ENCODE results near the gene IL1RAPL1.

The IL1RAPL1 gene

GRCh38 chrX:29580560-29580959 is 993.3 kb downstream of the IL1RAPL1 start:
- DNase-seq: no peak
- intact Hi-C loops (cut with DNase I): no loop called here

- intact Hi-C loops (cut with DNase I): no loop called here
- DNase-seq: no peak
Measured at GRCh38 chrX:29581223-29581622, 994.0 kb downstream of the IL1RAPL1 start.

- DNase-seq: no peak
- intact Hi-C loops (cut with DNase I): no loop called here
Measured at GRCh38 chrX:29587107-29587506, 999.9 kb downstream of the IL1RAPL1 start.

- intact Hi-C loops (cut with DNase I): no loop called here
- no peak for DNase-seq
Measured at GRCh38 chrX:29590921-29591320, 1003.7 kb downstream of the IL1RAPL1 start.

GRCh38 chrX:29604381-29604780 is 1017.1 kb downstream of the IL1RAPL1 start:
- DNase-seq: no peak
- intact Hi-C loops (cut with DNase I): no loop called here

- intact Hi-C loops (cut with DNase I): no loop called here
- DNase-seq: no peak
Measured at GRCh38 chrX:29617276-29617675, 1030.0 kb downstream of the IL1RAPL1 start.

GRCh38 chrX:29617725-29618124 is 1030.5 kb downstream of the IL1RAPL1 start:
- no peak for DNase-seq
- intact Hi-C loops (cut with DNase I): no loop called here

GRCh38 chrX:29627833-29628232 is 1040.6 kb downstream of the IL1RAPL1 start:
- intact Hi-C loops (cut with DNase I): no loop called here
- DNase-seq: no peak

- DNase-seq: no peak
- intact Hi-C loops (cut with DNase I): no loop called here
Measured at GRCh38 chrX:29634516-29634915, 1047.3 kb downstream of the IL1RAPL1 start.

GRCh38 chrX:29636331-29636730 is 1049.1 kb downstream of the IL1RAPL1 start:
- DNase-seq: no peak

GRCh38 chrX:29640106-29640505 is 1052.9 kb downstream of the IL1RAPL1 start:
- intact Hi-C loops (cut with DNase I): no loop called here
- DNase-seq: peak in 1 of 10 donors; percentile 67

More at GRCh38 chrX:29636331-29636730, 1049.1 kb downstream of the IL1RAPL1 start:
- intact Hi-C loops (cut with DNase I): no loop called here

GRCh38 chrX:29641461-29641860 is 1054.2 kb downstream of the IL1RAPL1 start:
- intact Hi-C loops (cut with DNase I): no loop called here
- DNase-seq: no peak

GRCh38 chrX:29643181-29643580 is 1055.9 kb downstream of the IL1RAPL1 start:
- intact Hi-C loops (cut with DNase I): no loop called here
- no peak for DNase-seq

- no peak for DNase-seq
- intact Hi-C loops (cut with DNase I): no loop called here
Measured at GRCh38 chrX:29648161-29648560, 1060.9 kb downstream of the IL1RAPL1 start.

GRCh38 chrX:29652484-29652883 is 1065.2 kb downstream of the IL1RAPL1 start:
- intact Hi-C loops (cut with DNase I): no loop called here
- no peak for DNase-seq

- intact Hi-C loops (cut with DNase I): no loop called here
- DNase-seq: no peak
Measured at GRCh38 chrX:29653721-29654120, 1066.5 kb downstream of the IL1RAPL1 start.

- no peak for DNase-seq
- intact Hi-C loops (cut with DNase I): no loop called here
Measured at GRCh38 chrX:29659911-29660310, 1072.7 kb downstream of the IL1RAPL1 start.

GRCh38 chrX:29661290-29661689 is 1074.0 kb downstream of the IL1RAPL1 start:
- intact Hi-C loops (cut with DNase I): no loop called here

GRCh38 chrX:29662101-29662500 is 1074.9 kb downstream of the IL1RAPL1 start:
- no peak for DNase-seq
- intact Hi-C loops (cut with DNase I): no loop called here

More at GRCh38 chrX:29661290-29661689, 1074.0 kb downstream of the IL1RAPL1 start:
- no peak for DNase-seq

GRCh38 chrX:29662759-29663503 is 1075.7 kb downstream of the IL1RAPL1 start:
- no peak for DNase-seq
- intact Hi-C loops (cut with DNase I): no loop called here

GRCh38 chrX:29665532-29665931 is 1078.3 kb downstream of the IL1RAPL1 start:
- no peak for DNase-seq
- intact Hi-C loops (cut with DNase I): no loop called here

- DNase-seq: no peak
- intact Hi-C loops (cut with DNase I): no loop called here
Measured at GRCh38 chrX:29666366-29666765, 1079.1 kb downstream of the IL1RAPL1 start.

- intact Hi-C loops (cut with DNase I): no loop called here
- no peak for DNase-seq
Measured at GRCh38 chrX:29671421-29671820, 1084.2 kb downstream of the IL1RAPL1 start.

All from posterior cingulate gyrus (tissue), 11 donors.